ENCODE results near the gene STK38. TPM values are rescaled to one million over a fixed set of nuclear protein-coding genes. Genes with fewer than 3 reads are reported as not detected.

Gene STK38
- total RNA-seq, 1 experiment from 2014 or later = 25.7 TPM

- Histone ChIP-seq H3K9ac (ENCODE audit: low read length) (no peak overlapping the region), H3K4me3 (ENCODE audit: low read length) (no peak overlapping the region), H3K27me3 (ENCODE audit: low read length) (no peaks in the 10 kb centered on the region), H3K4me2 (ENCODE audit: low read length) (no peak overlapping the region), H3K36me3 (ENCODE audit: low read depth, low read length) (no peaks in the 10 kb centered on the region), H3K9me3 (ENCODE audit: low read length) (no peaks in the 10 kb centered on the region), H3K9me2 (replicated peaks; ENCODE audit: low read length) (no peaks in the 10 kb centered on the region), H3K4me1 (ENCODE audit: insufficient read depth, low read length) (no peaks in the 10 kb centered on the region), H3K27ac (ENCODE audit: low read length) (no peak overlapping the region), H4K20me1 (ENCODE audit: low read length) (no peaks in the 10 kb centered on the region), H3K79me2 (ENCODE audit: low read length) (no peaks in the 10 kb centered on the region), H3F3A (ENCODE audit: low read length, unreplicated experiment) (no peaks in the 10 kb centered on the region), H2AFZ (ENCODE audit: low read length) (no peak overlapping the region)
- CTCF ChIA-PET = no interaction called here
- POLR2A ChIA-PET (ENCODE audit: unreplicated experiment) = no interaction called here
- TF ChIP-seq, protein P1, sequence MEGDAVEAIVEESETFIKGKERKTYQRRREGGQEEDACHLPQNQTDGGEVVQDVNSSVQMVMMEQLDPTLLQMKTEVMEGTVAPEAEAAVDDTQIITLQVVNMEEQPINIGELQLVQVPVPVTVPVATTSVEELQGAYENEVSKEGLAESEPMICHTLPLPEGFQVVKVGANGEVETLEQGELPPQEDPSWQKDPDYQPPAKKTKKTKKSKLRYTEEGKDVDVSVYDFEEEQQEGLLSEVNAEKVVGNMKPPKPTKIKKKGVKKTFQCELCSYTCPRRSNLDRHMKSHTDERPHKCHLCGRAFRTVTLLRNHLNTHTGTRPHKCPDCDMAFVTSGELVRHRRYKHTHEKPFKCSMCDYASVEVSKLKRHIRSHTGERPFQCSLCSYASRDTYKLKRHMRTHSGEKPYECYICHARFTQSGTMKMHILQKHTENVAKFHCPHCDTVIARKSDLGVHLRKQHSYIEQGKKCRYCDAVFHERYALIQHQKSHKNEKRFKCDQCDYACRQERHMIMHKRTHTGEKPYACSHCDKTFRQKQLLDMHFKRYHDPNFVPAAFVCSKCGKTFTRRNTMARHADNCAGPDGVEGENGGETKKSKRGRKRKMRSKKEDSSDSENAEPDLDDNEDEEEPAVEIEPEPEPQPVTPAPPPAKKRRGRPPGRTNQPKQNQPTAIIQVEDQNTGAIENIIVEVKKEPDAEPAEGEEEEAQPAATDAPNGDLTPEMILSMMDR (conservative IDR thresholded peaks at IDR 0.05; ENCODE audit: low read depth, low read length) = no peak
- no peak for TF ChIP-seq EZH2 (IDR thresholded peaks at IDR 0.05; ENCODE audit: low read length, unreplicated experiment)
- TF ChIP-seq EZH2phosphoT487 (IDR thresholded peaks at IDR 0.05; ENCODE audit: borderline replicate concordance, low read length) = no peak
- DNase-seq = no peak
- no peak for ATAC-seq
- no TSS peak for BruUV-seq (replicated peaks)
- intact Hi-C loops (cut with micrococcal nuclease) = no loop called here
Measured at GRCh38 chr6:36571122-36572043, 24.1 kb upstream of the STK38 start.

DNA sequence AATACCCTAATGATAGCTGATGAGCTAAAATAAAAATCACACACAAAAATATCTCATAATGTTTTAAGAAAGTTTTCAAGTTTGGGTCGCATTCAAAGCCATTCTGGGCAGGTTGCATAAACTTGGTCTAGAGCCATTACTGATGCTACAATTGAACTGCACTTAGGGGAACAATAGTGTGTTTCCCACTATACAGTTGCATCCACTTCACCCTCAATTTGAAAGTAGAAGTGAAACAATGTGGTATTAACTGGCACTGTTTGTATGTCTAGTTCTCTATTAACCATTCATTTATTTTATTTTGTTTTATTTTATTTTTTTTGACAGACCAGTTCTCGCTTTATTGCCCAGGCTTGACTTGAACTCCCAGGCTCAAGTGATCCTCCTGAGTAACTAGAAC, 23.0 kb upstream of the STK38 start:
- ChIA-PET POLR2A (ENCODE audit: unreplicated experiment) (no interaction called here), CTCF (no interaction called here)
- Histone ChIP-seq H3K9ac (ENCODE audit: low read length) (no peak overlapping the region), H3K4me3 (ENCODE audit: low read length) (no peak overlapping the region), H3K27ac (ENCODE audit: low read length) (no peak overlapping the region), H3K9me2 (replicated peaks; ENCODE audit: low read length) (no peaks in the 10 kb centered on the region), H3K9me3 (ENCODE audit: low read length) (no peaks in the 10 kb centered on the region), H3F3A (ENCODE audit: low read length, unreplicated experiment) (no peaks in the 10 kb centered on the region), H3K36me3 (ENCODE audit: low read depth, low read length) (no peaks in the 10 kb centered on the region), H2AFZ (ENCODE audit: low read length) (no peak overlapping the region), H3K4me1 (ENCODE audit: insufficient read depth, low read length) (no peaks in the 10 kb centered on the region), H3K4me2 (ENCODE audit: low read length) (no peak overlapping the region), H3K79me2 (ENCODE audit: low read length) (no peaks in the 10 kb centered on the region), H4K20me1 (ENCODE audit: low read length) (no peaks in the 10 kb centered on the region), H3K27me3 (ENCODE audit: low read length) (no peaks in the 10 kb centered on the region)
- no peak for TF ChIP-seq EZH2phosphoT487 (IDR thresholded peaks at IDR 0.05; ENCODE audit: borderline replicate concordance, low read length)
- no peak for TF ChIP-seq EZH2 (IDR thresholded peaks at IDR 0.05; ENCODE audit: low read length, unreplicated experiment)
- TF ChIP-seq, protein P1 (conservative IDR thresholded peaks at IDR 0.05; ENCODE audit: low read depth, low read length) = no peak
- DNase-seq = no peak
- no peak for ATAC-seq
- BruUV-seq (replicated peaks) = no TSS peak
- intact Hi-C loops (cut with micrococcal nuclease) = no loop called here

GRCh38 chr6:36566418-36566905, 19.2 kb upstream of the STK38 start:
- DNase-seq (no peak), ATAC-seq (no peak)
- no peaks in the 10 kb centered on the region for H3K36me3 ChIP-seq (ENCODE audit: low read depth, low read length)
- no peak overlapping the region for H3K4me2 ChIP-seq (ENCODE audit: low read length)
- H3K9me3 ChIP-seq (ENCODE audit: low read length) = no peaks in the 10 kb centered on the region
- H2AFZ ChIP-seq (ENCODE audit: low read length) = no peak overlapping the region
- no peaks in the 10 kb centered on the region for H3K4me1 ChIP-seq (ENCODE audit: insufficient read depth, low read length)
- H3K27me3 ChIP-seq (ENCODE audit: low read length) = no peaks in the 10 kb centered on the region
- BruUV-seq (replicated peaks) = no TSS peak
- no peak overlapping the region for H3K4me3 ChIP-seq (ENCODE audit: low read length)
- no peaks in the 10 kb centered on the region for H3K9me2 ChIP-seq (replicated peaks; ENCODE audit: low read length)
- no peak overlapping the region for H3K27ac ChIP-seq (ENCODE audit: low read length)
- TF ChIP-seq EZH2phosphoT487 (IDR thresholded peaks at IDR 0.05; ENCODE audit: borderline replicate concordance, low read length) (no peak), EZH2 (IDR thresholded peaks at IDR 0.05; ENCODE audit: low read length, unreplicated experiment) (no peak)
- TF ChIP-seq, protein P1 (conservative IDR thresholded peaks at IDR 0.05; ENCODE audit: low read depth, low read length) = no peak
- H3K9ac ChIP-seq (ENCODE audit: low read length) = no peak overlapping the region
- ChIA-PET POLR2A (ENCODE audit: unreplicated experiment) (no interaction called here), CTCF (no interaction called here)
- intact Hi-C loops (cut with micrococcal nuclease) = no loop called here
- H3F3A ChIP-seq (ENCODE audit: low read length, unreplicated experiment) = no peaks in the 10 kb centered on the region
- H4K20me1 ChIP-seq (ENCODE audit: low read length) = no peaks in the 10 kb centered on the region
- H3K79me2 ChIP-seq (ENCODE audit: low read length) = no peaks in the 10 kb centered on the region
